Fibroblast of the conjunctiva (primary cell): ENCODE results near the gene SNX25.
A peak's percentile ranks its signal among the peaks of the same experiment; 100 is the strongest.
"Not testable (repeated sequence)": the region's sequence is repeated elsewhere in the genome, so short reads cannot be mapped to it uniquely, and the experiment has no call there.

Experiments used
- DNase-seq: peaks from one replicate; pipeline ENCODE4 v3.0.0-alpha.2; 2010; ENCODE audit warnings: low read depth

The SNX25 gene

GRCh38 chr4:185235119-185235842 is 25.9 kb downstream of the SNX25 start:
- DNase-seq: no peak

- no peak for DNase-seq
Measured at GRCh38 chr4:185235843-185236503, 26.6 kb downstream of the SNX25 start.

- DNase-seq: no peak
Measured at GRCh38 chr4:185237175-185237574, 27.8 kb downstream of the SNX25 start.

GRCh38 chr4:185238215-185238681 is 28.9 kb downstream of the SNX25 start:
- no peak for DNase-seq

GRCh38 chr4:185238750-185239149 is 29.4 kb downstream of the SNX25 start:
- no peak for DNase-seq

GRCh38 chr4:185240486-185240885 is 31.1 kb downstream of the SNX25 start:
- not testable (repeated sequence) for DNase-seq

- no peak for DNase-seq
Measured at GRCh38 chr4:185242749-185243533, 33.5 kb downstream of the SNX25 start.

GRCh38 chr4:185243879-185244278 is 34.5 kb downstream of the SNX25 start:
- no peak for DNase-seq

- no peak for DNase-seq
Measured at GRCh38 chr4:185244763-185245162, 35.4 kb downstream of the SNX25 start.

GRCh38 chr4:185246453-185246852 is 37.1 kb downstream of the SNX25 start:
- DNase-seq: no peak

- no peak for DNase-seq
Measured at GRCh38 chr4:185247151-185247550, 37.8 kb downstream of the SNX25 start.

GRCh38 chr4:185248393-185249039 is 39.1 kb downstream of the SNX25 start:
- no peak for DNase-seq

GRCh38 chr4:185249105-185249504 is 39.7 kb downstream of the SNX25 start:
- DNase-seq: no peak

- no peak for DNase-seq
Measured at GRCh38 chr4:185254434-185254833, 45.0 kb downstream of the SNX25 start.

GRCh38 chr4:185255868-185256267 is 46.5 kb downstream of the SNX25 start:
- DNase-seq: no peak

- no peak for DNase-seq
Measured at GRCh38 chr4:185256446-185256845, 47.0 kb downstream of the SNX25 start.

- DNase-seq: no peak
Measured at GRCh38 chr4:185257086-185257485, 47.7 kb downstream of the SNX25 start.

GRCh38 chr4:185257694-185258093 is 48.3 kb downstream of the SNX25 start:
- DNase-seq: no peak

- peak; percentile 59 for DNase-seq
Measured at GRCh38 chr4:185258741-185259140, 49.3 kb downstream of the SNX25 start.

GRCh38 chr4:185259719-185260118 is 50.3 kb downstream of the SNX25 start:
- no peak for DNase-seq

GRCh38 chr4:185261946-185262345 is 52.5 kb downstream of the SNX25 start:
- no peak for DNase-seq

GRCh38 chr4:185263419-185263818 is 54.0 kb downstream of the SNX25 start:
- DNase-seq: no peak
